ENCODE measurements around the gene PARP14. TPM values are rescaled to one million over a fixed set of nuclear protein-coding genes. Genes with fewer than 3 reads are reported as not detected.
"Not testable (repeated sequence)": the region's sequence is repeated elsewhere in the genome, so short reads cannot be mapped to it uniquely, and the experiment has no call there.

Gene PARP14
- total and polyA plus RNA-seq, 3 experiments from 2014 or later: 16.6 to 44.8 (median 41.3) TPM

- DNase-seq; H3K27me3 ChIP-seq (ENCODE audit: insufficient read depth, low read length, poor library complexity, severe bottlenecking); H3K4me3 ChIP-seq (ENCODE audit: low read length); H3K4me1 ChIP-seq (ENCODE audit: insufficient read depth, low read length); POLR2A ChIA-PET; H3K27me3 Mint-ChIP-seq; CTCF ChIA-PET; H3K9me3 ChIP-seq (ENCODE audit: low read length); H3K27ac ChIP-seq (ENCODE audit: low read depth, low read length); H3K9me3 Mint-ChIP-seq; H3K4me3 Mint-ChIP-seq: not testable (repeated sequence)
- Mint-ChIP-seq H3K27ac (peak overlapping the region in 4 of 8 donors; percentile 30 to 71 (median 56)), H3K36me3 (peaks cover 8 to 90% (median 32%) of the 10 kb centered on the region in 3 donors), H3K4me1 (peaks cover 25 to 46% (median 43%) of the 10 kb centered on the region in 3 donors)
- peaks cover 28% of the 10 kb centered on the region for H3K36me3 ChIP-seq (ENCODE audit: insufficient read depth, low read length)
Measured at GRCh38 chr3:122710616-122711251, 30.1 kb downstream of the PARP14 start.

- Mint-ChIP-seq H3K27ac (peak overlapping the region in 1 of 8 donors; percentile 71), H3K4me1 (peaks cover 24 to 28% (median 27%) of the 10 kb centered on the region in 3 donors), H3K36me3 (peaks cover 9 to 94% (median 42%) of the 10 kb centered on the region in 3 donors), H3K9me3 (no peaks in the 10 kb centered on the region), H3K27me3 (no peaks in the 10 kb centered on the region), H3K4me3 (no peak overlapping the region)
- CTCF ChIA-PET: no interaction called here
- Histone ChIP-seq H3K27ac (ENCODE audit: low read depth, low read length) (no peak overlapping the region), H3K36me3 (ENCODE audit: insufficient read depth, low read length) (peaks cover 58% of the 10 kb centered on the region), H3K4me3 (ENCODE audit: low read length) (no peak overlapping the region), H3K4me1 (ENCODE audit: insufficient read depth, low read length) (no peaks in the 10 kb centered on the region), H3K27me3 (ENCODE audit: insufficient read depth, low read length, poor library complexity, severe bottlenecking) (no peaks in the 10 kb centered on the region), H3K9me3 (ENCODE audit: low read length) (no peaks in the 10 kb centered on the region)
- DNase-seq: no peak
- POLR2A ChIA-PET: no interaction called here
Measured at GRCh38 chr3:122714273-122714672, 33.6 kb downstream of the PARP14 start.

GRCh38 chr3:122716667-122717066 is 36.0 kb downstream of the PARP14 start:
- no peak overlapping the region for H3K4me3 Mint-ChIP-seq
- peaks cover 4% of the 10 kb centered on the region in 3 donors for H3K4me1 Mint-ChIP-seq
- Histone ChIP-seq H3K4me3 (ENCODE audit: low read length) (no peak overlapping the region), H3K36me3 (ENCODE audit: insufficient read depth, low read length) (peaks cover 73% of the 10 kb centered on the region), H3K27me3 (ENCODE audit: insufficient read depth, low read length, poor library complexity, severe bottlenecking) (no peaks in the 10 kb centered on the region), H3K9me3 (ENCODE audit: low read length) (no peaks in the 10 kb centered on the region), H3K27ac (ENCODE audit: low read depth, low read length) (no peak overlapping the region), H3K4me1 (ENCODE audit: insufficient read depth, low read length) (no peaks in the 10 kb centered on the region)
- peaks cover 8 to 96% (median 47%) of the 10 kb centered on the region in 3 donors for H3K36me3 Mint-ChIP-seq
- no peaks in the 10 kb centered on the region for H3K27me3 Mint-ChIP-seq
- ChIA-PET CTCF (no interaction called here), POLR2A (interaction anchor here (0.6 kb wide), 1 partner anchor 1010 kb away, joined by 3 read pairs; no protein-coding TSS in a partner anchor)
- no peak for DNase-seq
- H3K9me3 Mint-ChIP-seq: no peaks in the 10 kb centered on the region
- peak overlapping the region in 4 of 8 donors; percentile 5 to 48 (median 39) for H3K27ac Mint-ChIP-seq

- H3K4me1 Mint-ChIP-seq: no peaks in the 10 kb centered on the region
- H3K4me3 ChIP-seq (ENCODE audit: low read length): no peak overlapping the region
- no peak for DNase-seq
- ChIA-PET POLR2A (no interaction called here), CTCF (no interaction called here)
- peaks cover 60% of the 10 kb centered on the region for H3K36me3 ChIP-seq (ENCODE audit: insufficient read depth, low read length)
- H3K36me3 Mint-ChIP-seq: peaks cover 5 to 91% (median 46%) of the 10 kb centered on the region in 3 donors
- H3K27ac ChIP-seq (ENCODE audit: low read depth, low read length): no peak overlapping the region
- H3K27ac Mint-ChIP-seq: peak overlapping the region in 2 of 8 donors; percentile 48 to 72
- no peaks in the 10 kb centered on the region for H3K9me3 Mint-ChIP-seq
- H3K27me3 Mint-ChIP-seq: no peaks in the 10 kb centered on the region
- H3K4me3 Mint-ChIP-seq: no peak overlapping the region
- H3K9me3 ChIP-seq (ENCODE audit: low read length): no peaks in the 10 kb centered on the region
- no peaks in the 10 kb centered on the region for H3K27me3 ChIP-seq (ENCODE audit: insufficient read depth, low read length, poor library complexity, severe bottlenecking)
- no peaks in the 10 kb centered on the region for H3K4me1 ChIP-seq (ENCODE audit: insufficient read depth, low read length)
Measured at GRCh38 chr3:122719273-122719921, 38.8 kb downstream of the PARP14 start.

- peaks cover 4 to 67% (median 17%) of the 10 kb centered on the region in 3 donors for H3K36me3 Mint-ChIP-seq
Measured at GRCh38 chr3:122725106-122725505, 44.5 kb downstream of the PARP14 start.

GRCh38 chr3:122727294-122727693 is 46.7 kb downstream of the PARP14 start:
- no peak overlapping the region for H3K27ac ChIP-seq (ENCODE audit: low read depth, low read length)
- no peaks in the 10 kb centered on the region for H3K27me3 ChIP-seq (ENCODE audit: insufficient read depth, low read length, poor library complexity, severe bottlenecking)
- no peaks in the 10 kb centered on the region for H3K4me1 ChIP-seq (ENCODE audit: insufficient read depth, low read length)
- Mint-ChIP-seq H3K27ac (peak overlapping the region in 1 of 8 donors; percentile 11), H3K9me3 (peaks cover 0 to 5% (median 0%) of the 10 kb centered on the region in 5 donors), H3K4me1 (no peaks in the 10 kb centered on the region), H3K36me3 (peaks cover 4 to 53% (median 10%) of the 10 kb centered on the region in 3 donors), H3K4me3 (no peak overlapping the region), H3K27me3 (no peaks in the 10 kb centered on the region)
- H3K9me3 ChIP-seq (ENCODE audit: low read length): no peaks in the 10 kb centered on the region
- H3K36me3 ChIP-seq (ENCODE audit: insufficient read depth, low read length): no peaks in the 10 kb centered on the region
- DNase-seq: no peak
- CTCF ChIA-PET: no interaction called here
- POLR2A ChIA-PET: no interaction called here
- H3K4me3 ChIP-seq (ENCODE audit: low read length): no peak overlapping the region

More at GRCh38 chr3:122725106-122725505, 44.5 kb downstream of the PARP14 start:
- no peak overlapping the region for H3K27ac ChIP-seq (ENCODE audit: low read depth, low read length)
- H3K9me3 ChIP-seq (ENCODE audit: low read length): no peaks in the 10 kb centered on the region
- peaks cover 0 to 5% (median 0%) of the 10 kb centered on the region in 5 donors for H3K9me3 Mint-ChIP-seq
- H3K4me3 ChIP-seq (ENCODE audit: low read length): no peak overlapping the region
- H3K36me3 ChIP-seq (ENCODE audit: insufficient read depth, low read length): peaks cover 8% of the 10 kb centered on the region
- H3K4me1 Mint-ChIP-seq: no peaks in the 10 kb centered on the region
- H3K4me3 Mint-ChIP-seq: no peak overlapping the region
- DNase-seq: no peak
- H3K27ac Mint-ChIP-seq: no peak overlapping the region
- ChIA-PET POLR2A (no interaction called here), CTCF (no interaction called here)
- no peaks in the 10 kb centered on the region for H3K27me3 Mint-ChIP-seq
- H3K4me1 ChIP-seq (ENCODE audit: insufficient read depth, low read length): no peaks in the 10 kb centered on the region
- H3K27me3 ChIP-seq (ENCODE audit: insufficient read depth, low read length, poor library complexity, severe bottlenecking): no peaks in the 10 kb centered on the region

GRCh38 chr3:122727766-122728165 is 47.1 kb downstream of the PARP14 start:
- H3K27ac ChIP-seq (ENCODE audit: low read depth, low read length): no peak overlapping the region
- Mint-ChIP-seq H3K27me3 (no peaks in the 10 kb centered on the region), H3K27ac (peak overlapping the region in 1 of 8 donors; percentile 44), H3K4me3 (no peak overlapping the region), H3K9me3 (peaks cover 0 to 5% (median 0%) of the 10 kb centered on the region in 5 donors), H3K36me3 (peaks cover 4 to 52% (median 7%) of the 10 kb centered on the region in 3 donors), H3K4me1 (no peaks in the 10 kb centered on the region)
- no peaks in the 10 kb centered on the region for H3K36me3 ChIP-seq (ENCODE audit: insufficient read depth, low read length)
- POLR2A ChIA-PET: no interaction called here
- CTCF ChIA-PET: no interaction called here
- no peaks in the 10 kb centered on the region for H3K4me1 ChIP-seq (ENCODE audit: insufficient read depth, low read length)
- H3K4me3 ChIP-seq (ENCODE audit: low read length): no peak overlapping the region
- H3K9me3 ChIP-seq (ENCODE audit: low read length): no peaks in the 10 kb centered on the region
- no peak for DNase-seq
- no peaks in the 10 kb centered on the region for H3K27me3 ChIP-seq (ENCODE audit: insufficient read depth, low read length, poor library complexity, severe bottlenecking)

- no peak overlapping the region for H3K27ac ChIP-seq (ENCODE audit: low read depth, low read length)
- DNase-seq: no peak
- H3K36me3 Mint-ChIP-seq: peaks cover 4 to 52% (median 5%) of the 10 kb centered on the region in 3 donors
- H3K27ac Mint-ChIP-seq: peak overlapping the region in 3 of 8 donors; percentile 8 to 51 (median 23)
- CTCF ChIA-PET: no interaction called here
- no peak overlapping the region for H3K4me3 ChIP-seq (ENCODE audit: low read length)
- H3K4me1 ChIP-seq (ENCODE audit: insufficient read depth, low read length): no peaks in the 10 kb centered on the region
- no peaks in the 10 kb centered on the region for H3K36me3 ChIP-seq (ENCODE audit: insufficient read depth, low read length)
- H3K4me1 Mint-ChIP-seq: no peaks in the 10 kb centered on the region
- H3K27me3 ChIP-seq (ENCODE audit: insufficient read depth, low read length, poor library complexity, severe bottlenecking): no peaks in the 10 kb centered on the region
- POLR2A ChIA-PET: no interaction called here
- no peaks in the 10 kb centered on the region for H3K27me3 Mint-ChIP-seq
- H3K9me3 Mint-ChIP-seq: peaks cover 0 to 5% (median 0%) of the 10 kb centered on the region in 5 donors
- H3K4me3 Mint-ChIP-seq: no peak overlapping the region
- no peaks in the 10 kb centered on the region for H3K9me3 ChIP-seq (ENCODE audit: low read length)
Measured at GRCh38 chr3:122728186-122728585, 47.5 kb downstream of the PARP14 start.

All from CD8-positive, alpha-beta memory T cell (primary cell).